IPS-18c (cell line): ENCODE results near the gene ARGLU1.
A peak's percentile ranks its signal among the peaks of the same experiment; 100 is the strongest.

ENCODE experiments used
- H3K4me3 ChIP-seq: 2 replicates; pipeline ENCODE4 v1.7.0; 2013; ENCODE audit warnings: low read depth, mild to moderate bottlenecking, low read length, moderate library complexity; ENCODE audit not compliant: insufficient read depth
- H3K9me3 ChIP-seq: one replicate; pipeline ENCODE4 v1.6.1; 2013; ENCODE audit warnings: mild to moderate bottlenecking, low read length, moderate library complexity; ENCODE audit not compliant: control insufficient read depth, insufficient read depth

ARGLU1 gene

GRCh38 chr13:106561551-106562170 lies 6.3 kb downstream of the ARGLU1 start:
- Histone ChIP-seq H3K4me3 (no peak overlapping the region), H3K9me3 (no peaks in the 10 kb centered on the region)

GRCh38 chr13:106560821-106561220 lies 7.1 kb downstream of the ARGLU1 start:
- Histone ChIP-seq H3K4me3 (no peak overlapping the region), H3K9me3 (no peaks in the 10 kb centered on the region)

- Histone ChIP-seq H3K4me3 (no peak overlapping the region), H3K9me3 (no peaks in the 10 kb centered on the region)
Observed at GRCh38 chr13:106558527-106558926, 9.4 kb downstream of the ARGLU1 start.

GRCh38 chr13:106555631-106556328 lies 12.2 kb downstream of the ARGLU1 start:
- H3K9me3 ChIP-seq, result no peaks in the 10 kb centered on the region
- no peak overlapping the region for H3K4me3 ChIP-seq

GRCh38 chr13:106551751-106552150 lies 16.2 kb downstream of the ARGLU1 start:
- no peaks in the 10 kb centered on the region for H3K9me3 ChIP-seq
- no peak overlapping the region for H3K4me3 ChIP-seq

- Histone ChIP-seq H3K4me3 (no peak overlapping the region), H3K9me3 (no peaks in the 10 kb centered on the region)
Observed at GRCh38 chr13:106551350-106551749, 16.6 kb downstream of the ARGLU1 start.

- no peaks in the 10 kb centered on the region for H3K9me3 ChIP-seq
- no peak overlapping the region for H3K4me3 ChIP-seq
Observed at GRCh38 chr13:106550570-106551135, 17.3 kb downstream of the ARGLU1 start.

- H3K9me3 ChIP-seq, result no peaks in the 10 kb centered on the region
- H3K4me3 ChIP-seq, result no peak overlapping the region
Observed at GRCh38 chr13:106548064-106548696, 19.8 kb downstream of the ARGLU1 start.

GRCh38 chr13:106541826-106542225 lies 26.1 kb downstream of the ARGLU1 start:
- H3K9me3 ChIP-seq, result no peaks in the 10 kb centered on the region
- H3K4me3 ChIP-seq, result no peak overlapping the region

- Histone ChIP-seq H3K4me3 (no peak overlapping the region), H3K9me3 (no peaks in the 10 kb centered on the region)
Observed at GRCh38 chr13:106540613-106541012, 27.3 kb downstream of the ARGLU1 start.

- Histone ChIP-seq H3K4me3 (no peak overlapping the region), H3K9me3 (no peaks in the 10 kb centered on the region)
Observed at GRCh38 chr13:106537521-106537920, 30.4 kb downstream of the ARGLU1 start.

GRCh38 chr13:106536244-106537034 lies 31.5 kb downstream of the ARGLU1 start:
- H3K4me3 ChIP-seq, result peak overlapping the region; percentile 61

GRCh38 chr13:106535552-106536243 lies 32.2 kb downstream of the ARGLU1 start, which contains the start of gene EFNB2:
Gene EFNB2 (minus strand): TSS chr13:106535662. CDS start chr13:106534964, 698 bp downstream.
- peak within 1 kb of the TSS; percentile 82 for H3K4me3 ChIP-seq

More at GRCh38 chr13:106536244-106537034, 31.5 kb downstream of the ARGLU1 start:
- no peaks in the 10 kb centered on the region for H3K9me3 ChIP-seq

GRCh38 chr13:106534639-106535551 lies 33.0 kb downstream of the ARGLU1 start:
- Histone ChIP-seq H3K9me3 (no peaks in the 10 kb centered on the region), H3K4me3 (peak overlapping the region; percentile 82)

More at GRCh38 chr13:106535552-106536243, 32.2 kb downstream of the ARGLU1 start, which contains the start of gene EFNB2:
- H3K9me3 ChIP-seq, result no peaks in the 10 kb centered on the region

GRCh38 chr13:106533943-106534638 lies 33.8 kb downstream of the ARGLU1 start:
- Histone ChIP-seq H3K4me3 (peak overlapping the region; percentile 82), H3K9me3 (no peaks in the 10 kb centered on the region)
